PC-3 (cell line): ENCODE results near the gene DKK3. TPM values are rescaled to one million over a fixed set of nuclear protein-coding genes. Genes with fewer than 3 reads are reported as not detected.

ENCODE experiments used
- ATAC-seq: fragments of 200-7000 bp; cut with Tn5 transposase; 2 replicates; pipeline ENCODE4 v1.9.1; 2020; ENCODE audit warnings: mild to moderate bottlenecking, moderate library complexity
- BruUV-seq: library from RNA; stranded (reverse); fragments of 400-500 nt; replicated peaks from 2 replicates; lab custom pipeline; 2021; lab: Mats Ljungman, UMichigan
- CTCF ChIA-PET: fragments of 300-600 bp; sonication (Branson Sonifier 250); formaldehyde crosslinking; loops from one replicate; lab custom pipeline; 2022; ENCODE audit warnings: antibody characterized with exemption; lab: Charles Lee
- POLR2A ChIA-PET: fragments of 300-600 bp; sonication (Branson Sonifier 250); formaldehyde crosslinking; loops from one replicate; lab custom pipeline; 2022; ENCODE audit warnings: antibody characterized with exemption; ENCODE audit not compliant: unreplicated experiment; lab: Charles Lee
- DNase-seq: peaks from one replicate; pipeline ENCODE4 v3.0.0-alpha.2; 2015
- H2AFZ ChIP-seq: fragments of 300-600 bp; sonication (generic); 2 replicates; pipeline ENCODE4 v1.6.0; 2016; ENCODE audit warnings: antibody characterized with exemption, low read length
- H3F3A ChIP-seq: fragments of 300-600 bp; sonication (generic); one replicate; pipeline ENCODE4 v1.6.0; 2017; ENCODE audit warnings: antibody characterized with exemption, low read length, control low read depth, mild to moderate bottlenecking; ENCODE audit not compliant: unreplicated experiment
- H3K27ac ChIP-seq: fragments of 300-600 bp; sonication (generic); 2 replicates; pipeline ENCODE4 v1.5.1; 2016; ENCODE audit warnings: mild to moderate bottlenecking, low read length
- H3K27me3 ChIP-seq: fragments of 300-600 bp; sonication (generic); 2 replicates; pipeline ENCODE4 v1.6.1; 2016; ENCODE audit warnings: low read length, mixed read lengths
- H3K36me3 ChIP-seq: fragments of 300-600 bp; sonication (generic); 2 replicates; pipeline ENCODE4 v1.6.1; 2016; ENCODE audit warnings: low read depth, mixed run types, low read length, mixed read lengths
- H3K4me1 ChIP-seq: fragments of 300-600 bp; sonication (generic); 2 replicates; pipeline ENCODE4 v1.5.1; 2016; ENCODE audit warnings: low read length; ENCODE audit not compliant: insufficient read depth
- H3K4me2 ChIP-seq: fragments of 300-600 bp; sonication (generic); 2 replicates; pipeline ENCODE4 v1.6.0; 2016; ENCODE audit warnings: low read length
- H3K4me3 ChIP-seq: fragments of 300-600 bp; sonication (generic); 2 replicates; pipeline ENCODE4 v1.5.1; 2016; ENCODE audit warnings: mild to moderate bottlenecking, low read length, mixed read lengths
- H3K79me2 ChIP-seq: fragments of 300-600 bp; sonication (generic); 2 replicates; pipeline ENCODE4 v1.6.1; 2017; ENCODE audit warnings: low read length, mixed read lengths
- H3K9ac ChIP-seq: fragments of 300-600 bp; sonication (generic); 2 replicates; pipeline ENCODE4 v1.6.0; 2016; ENCODE audit warnings: mild to moderate bottlenecking, low read length
- H3K9me2 ChIP-seq: fragments of 300-600 bp; sonication (generic); replicated peaks from 2 replicates; pipeline ENCODE4 v1.6.1; 2016; ENCODE audit warnings: mixed run types, low read length, mixed read lengths
- H3K9me3 ChIP-seq: fragments of 300-600 bp; sonication (generic); 2 replicates; pipeline ENCODE4 v1.6.1; 2016; ENCODE audit warnings: low read length, mixed read lengths
- H4K20me1 ChIP-seq: fragments of 300-600 bp; sonication (generic); 2 replicates; pipeline ENCODE4 v1.6.1; 2016; ENCODE audit warnings: low read length, mixed read lengths
- EZH2 ChIP-seq: fragments of 300-600 bp; sonication (generic); IDR thresholded peaks from one replicate; pipeline ENCODE4 v1.6.1; 2017; ENCODE audit warnings: antibody characterized with exemption, mild to moderate bottlenecking, low read length; ENCODE audit not compliant: unreplicated experiment
- EZH2phosphoT487 ChIP-seq: fragments of 300-600 bp; sonication (generic); IDR thresholded peaks from 2 replicates; pipeline ENCODE4 v1.6.1; 2018; ENCODE audit warnings: mild to moderate bottlenecking, antibody characterized with exemption, low read length, borderline replicate concordance
- intact Hi-C: fragments of 100-400 bp; cut with micrococcal nuclease; formaldehyde crosslinking; loops from 2 replicates; pipeline ENCODE4 v1.9.0; 2023
- total RNA-seq: library from RNA; depleted of rRNA; stranded (reverse); fragments of >200 nt; gene quantifications from 2 replicates; pipeline ENCODE4 v1.2.3, GENCODE V29; 2014
- TF ChIP-seq, protein P1 (sequence below): fragments of 300-600 bp; sonication (generic); conservative IDR thresholded peaks from 2 replicates; pipeline ENCODE4 v1.5.1; 2017; ENCODE audit warnings: antibody characterized with exemption, low read depth, mild to moderate bottlenecking, low read length

The DKK3 gene
- total RNA-seq, 1 experiment from 2014 or later: 0.07 TPM

DNA sequence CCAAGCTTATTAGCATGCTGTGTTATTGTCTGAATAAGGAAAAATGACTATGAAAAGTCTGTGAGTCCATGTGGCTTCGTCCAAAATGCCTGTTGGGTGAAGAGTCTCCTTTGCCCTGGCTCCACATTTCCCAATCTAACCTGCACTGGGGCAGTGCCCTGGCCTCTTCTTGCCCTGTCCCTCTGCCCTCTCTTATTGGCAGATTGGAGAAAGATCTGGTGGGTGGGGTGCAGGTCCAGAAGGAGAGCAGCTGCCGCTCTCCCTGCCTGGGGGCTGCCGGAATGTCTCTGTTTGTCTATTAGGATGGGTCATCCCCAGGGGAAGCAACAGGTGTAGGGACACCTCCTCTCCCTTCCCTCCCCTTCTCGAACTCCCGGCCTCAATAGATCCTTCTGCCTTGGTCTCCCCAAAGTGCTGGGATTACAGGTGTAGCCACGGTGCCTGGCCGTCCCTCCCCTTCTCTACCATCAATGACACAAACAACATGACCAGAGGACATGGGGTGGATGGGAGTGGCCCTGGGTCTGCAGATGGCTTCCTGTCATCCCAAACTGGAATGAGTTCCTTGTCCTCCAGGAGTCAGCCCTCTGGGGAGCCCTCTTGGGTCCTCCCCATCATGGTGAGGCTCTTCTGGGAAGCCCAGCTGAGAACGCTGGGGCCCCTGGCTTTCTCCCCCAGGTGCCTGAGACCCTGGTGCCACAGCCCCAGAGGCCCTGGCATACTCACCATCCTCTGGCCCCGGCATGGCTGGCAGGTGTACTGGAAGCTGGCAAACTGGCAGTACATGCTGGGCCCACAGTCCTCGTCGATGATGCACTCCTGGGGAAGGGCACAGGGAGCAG is 40.5 kb downstream of the DKK3 start:
- Histone ChIP-seq H3K9me3 (no peaks in the 10 kb centered on the region), H3K9me2 (no peaks in the 10 kb centered on the region), H3K4me3 (no peak overlapping the region), H3K4me1 (no peaks in the 10 kb centered on the region; the same call in 1 of the 2 replicates), H3K4me2 (no peak overlapping the region), H2AFZ (no peak overlapping the region), H4K20me1 (no peaks in the 10 kb centered on the region), H3K9ac (no peak overlapping the region), H3K79me2 (no peaks in the 10 kb centered on the region), H3K36me3 (no peaks in the 10 kb centered on the region), H3K27ac (no peak overlapping the region), H3F3A (no peaks in the 10 kb centered on the region), H3K27me3 (no peaks in the 10 kb centered on the region)
- ATAC-seq (no peak), DNase-seq (no peak)
- TF ChIP-seq EZH2phosphoT487 (no peak), EZH2 (no peak)
- TF ChIP-seq, protein P1, sequence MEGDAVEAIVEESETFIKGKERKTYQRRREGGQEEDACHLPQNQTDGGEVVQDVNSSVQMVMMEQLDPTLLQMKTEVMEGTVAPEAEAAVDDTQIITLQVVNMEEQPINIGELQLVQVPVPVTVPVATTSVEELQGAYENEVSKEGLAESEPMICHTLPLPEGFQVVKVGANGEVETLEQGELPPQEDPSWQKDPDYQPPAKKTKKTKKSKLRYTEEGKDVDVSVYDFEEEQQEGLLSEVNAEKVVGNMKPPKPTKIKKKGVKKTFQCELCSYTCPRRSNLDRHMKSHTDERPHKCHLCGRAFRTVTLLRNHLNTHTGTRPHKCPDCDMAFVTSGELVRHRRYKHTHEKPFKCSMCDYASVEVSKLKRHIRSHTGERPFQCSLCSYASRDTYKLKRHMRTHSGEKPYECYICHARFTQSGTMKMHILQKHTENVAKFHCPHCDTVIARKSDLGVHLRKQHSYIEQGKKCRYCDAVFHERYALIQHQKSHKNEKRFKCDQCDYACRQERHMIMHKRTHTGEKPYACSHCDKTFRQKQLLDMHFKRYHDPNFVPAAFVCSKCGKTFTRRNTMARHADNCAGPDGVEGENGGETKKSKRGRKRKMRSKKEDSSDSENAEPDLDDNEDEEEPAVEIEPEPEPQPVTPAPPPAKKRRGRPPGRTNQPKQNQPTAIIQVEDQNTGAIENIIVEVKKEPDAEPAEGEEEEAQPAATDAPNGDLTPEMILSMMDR: no peak
- no TSS peak for BruUV-seq
- intact Hi-C loops: no loop called here
- POLR2A ChIA-PET: no interaction called here
- CTCF ChIA-PET: no interaction called here

DNA sequence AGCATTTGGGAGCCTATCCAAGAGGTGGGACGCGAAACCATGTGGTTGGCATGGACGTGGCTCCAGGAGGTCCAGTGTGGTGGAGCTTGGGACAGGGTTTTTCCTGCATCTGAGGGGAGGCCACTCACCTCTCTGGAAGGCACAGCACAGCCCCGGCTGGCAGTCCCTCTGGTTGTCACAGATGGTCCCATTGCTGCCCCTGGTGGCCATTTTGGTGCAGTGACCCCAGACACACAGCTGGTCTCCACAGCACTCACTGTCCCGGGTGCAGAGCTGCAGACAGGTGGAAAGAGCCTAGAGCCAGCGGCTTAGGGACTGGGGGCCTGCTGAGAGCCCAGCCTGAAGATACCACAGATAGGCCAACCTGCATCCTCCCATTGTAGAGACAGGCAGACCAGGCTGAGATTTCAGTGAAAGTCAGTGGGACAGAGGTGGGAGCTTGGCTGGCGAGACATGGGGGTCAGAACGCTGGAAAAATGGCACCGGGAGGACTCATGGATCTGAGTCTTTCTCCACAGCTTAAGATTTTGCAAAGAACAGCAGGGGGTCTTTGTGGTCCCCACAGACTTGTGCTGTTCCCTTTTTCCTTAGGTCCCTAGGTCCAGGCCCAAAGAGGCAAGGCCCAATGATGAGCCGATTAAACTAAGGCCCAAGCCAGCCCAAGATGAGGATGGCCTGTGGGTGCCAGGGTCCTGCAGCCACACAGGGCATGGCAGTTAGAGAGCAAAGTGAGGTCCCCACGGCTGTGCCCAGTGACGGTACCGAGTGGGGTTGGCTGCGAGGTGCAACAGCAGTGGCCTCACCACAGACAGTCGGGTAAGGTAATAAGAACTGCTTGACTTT is 41.4 kb downstream of the DKK3 start:
- intact Hi-C loops: no loop called here
- Histone ChIP-seq H3K79me2 (no peaks in the 10 kb centered on the region), H3K27ac (no peak overlapping the region), H3K36me3 (no peaks in the 10 kb centered on the region), H3K9me2 (no peaks in the 10 kb centered on the region), H2AFZ (no peak overlapping the region), H3K4me3 (no peak overlapping the region), H3K9ac (no peak overlapping the region), H3K9me3 (no peaks in the 10 kb centered on the region), H3K4me2 (no peak overlapping the region), H4K20me1 (no peaks in the 10 kb centered on the region), H3F3A (no peaks in the 10 kb centered on the region), H3K27me3 (no peaks in the 10 kb centered on the region), H3K4me1 (no peaks in the 10 kb centered on the region; the same call in 1 of the 2 replicates)
- POLR2A ChIA-PET: no interaction called here
- TF ChIP-seq, protein P1: peak; percentile 76
- TF ChIP-seq EZH2phosphoT487: no peak
- ATAC-seq (peak; percentile 94), DNase-seq (peak; percentile 73)
- CTCF ChIA-PET: interaction anchor here (1.0 to 1.2 kb wide), 2 partner anchors 10 to 16 kb away, joined by 3 to 4 read pairs; no protein-coding TSS in a partner anchor
- BruUV-seq: no TSS peak
